Ishikawa (cell line): ENCODE measurements around the gene HHAT.

ENCODE experiments used
- CEBPB ChIP-seq: IDR thresholded peaks from 2 replicates; pipeline ENCODE4 v1.6.1; 2012
- CREB1 ChIP-seq: IDR thresholded peaks from 2 replicates; pipeline ENCODE4 v1.6.1; 2012; ENCODE audit warnings: low read depth
- FOXM1 ChIP-seq: IDR thresholded peaks from 2 replicates; pipeline ENCODE4 v1.6.1; 2012; ENCODE audit warnings: low read depth, borderline replicate concordance
- NFIC ChIP-seq: IDR thresholded peaks from 2 replicates; pipeline ENCODE4 v1.6.1; 2012
- REST ChIP-seq: IDR thresholded peaks from 2 replicates; pipeline ENCODE4 v1.6.1; 2012; ENCODE audit warnings: low read depth, mild to moderate bottlenecking
- TAF1 ChIP-seq: IDR thresholded peaks from 2 replicates; pipeline ENCODE4 v1.6.1; 2012; ENCODE audit warnings: low read depth, mild to moderate bottlenecking

DNA sequence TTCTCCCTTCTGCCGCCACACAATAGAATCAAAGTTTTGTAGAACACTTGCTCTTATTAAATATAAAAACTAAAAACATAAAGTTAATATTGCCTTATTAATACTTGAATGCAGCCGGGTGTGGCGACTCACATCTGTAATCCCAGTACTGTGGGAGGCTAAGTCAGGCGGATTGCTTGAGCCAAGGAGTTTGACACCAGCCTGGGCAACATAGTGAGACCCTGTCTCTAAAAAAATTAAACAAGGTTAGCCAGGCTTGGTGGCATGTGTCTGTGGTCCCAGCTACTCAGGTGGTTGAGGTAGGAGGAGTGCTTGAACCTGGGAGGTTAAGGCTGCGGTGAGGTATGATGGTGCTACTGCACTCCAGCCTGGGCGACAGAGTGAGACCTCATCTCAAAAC lies 13.2 kb upstream of the HHAT start:
- TF ChIP-seq TAF1 (no peak), REST (no peak), FOXM1 (no peak), NFIC (no peak), CEBPB (no peak), CREB1 (no peak)
